ENCODE data around the gene GRM5. TPM values are rescaled to one million over a fixed set of nuclear protein-coding genes. Genes with fewer than 3 reads are reported as not detected.

Gene GRM5
- total RNA-seq, 1 donor from 2014 or later = not detected

DNA sequence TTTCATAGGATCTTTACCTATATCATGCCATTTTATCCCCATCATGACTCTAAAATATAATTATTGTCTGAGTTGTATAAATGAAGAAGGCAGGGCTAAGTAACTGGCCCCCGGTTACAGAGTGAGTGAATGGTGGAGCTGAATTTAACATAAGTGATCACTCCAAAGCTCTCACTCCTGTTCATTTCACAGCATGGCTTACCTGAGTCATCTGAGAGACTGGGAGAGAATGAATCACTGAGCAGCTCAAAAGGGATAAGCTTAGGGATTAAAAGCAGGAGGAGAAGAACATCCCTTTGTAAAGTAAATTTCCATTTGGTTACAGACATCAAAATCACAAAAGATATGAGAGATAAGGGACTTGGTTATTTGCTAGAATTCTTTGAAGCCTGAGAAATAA, 434.3 kb downstream of the GRM5 start:
- no peak overlapping the region for H3K27ac ChIP-seq (ENCODE audit: low read depth, low read length)
- H3K4me1 ChIP-seq (ENCODE audit: control insufficient read depth in 3 of 3, insufficient read depth in 3 of 3, low read length in 3 of 3) = no peaks in the 10 kb centered on the region
- peaks cover 0 to 2% (median 0%) of the 10 kb centered on the region in 3 donors for H3K27me3 ChIP-seq (ENCODE audit: control insufficient read depth in 3 of 3, insufficient read depth in 3 of 3, low read length in 3 of 3)
- H3K36me3 ChIP-seq (ENCODE audit: control insufficient read depth in 3 of 3, insufficient read depth in 3 of 3, low read length in 3 of 3) = no peaks in the 10 kb centered on the region
- no peaks in the 10 kb centered on the region for H3K9me3 ChIP-seq (ENCODE audit: control insufficient read depth in 3 of 3, low read length in 3 of 3)
- H3K9ac ChIP-seq (ENCODE audit: low read depth in 1 of 3, low read length in 3 of 3) = no peak overlapping the region
- H3K4me3 ChIP-seq (ENCODE audit: low read length in 3 of 3) = no peak overlapping the region

DNA sequence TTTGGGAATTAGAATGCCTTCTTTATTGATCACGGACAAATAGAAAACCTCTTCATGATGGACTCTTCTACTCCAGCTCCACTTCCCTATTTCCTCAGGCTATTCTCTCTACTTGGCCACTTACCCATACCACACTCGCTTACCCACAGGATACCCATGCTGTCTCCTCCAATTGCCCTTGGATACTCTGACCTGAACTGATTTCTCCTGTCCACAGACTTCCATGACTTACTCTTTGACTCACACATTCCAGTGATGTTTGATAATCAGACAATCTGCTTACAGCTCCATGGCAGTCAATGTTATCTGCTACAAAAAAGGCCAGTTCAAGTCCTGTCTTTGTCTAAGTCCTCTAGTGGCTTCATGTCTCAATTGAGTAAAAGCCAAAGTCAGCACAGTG, 436.3 kb downstream of the GRM5 start:
- no peaks in the 10 kb centered on the region for H3K36me3 ChIP-seq (ENCODE audit: control insufficient read depth in 3 of 3, insufficient read depth in 3 of 3, low read length in 3 of 3)
- no peak overlapping the region for H3K27ac ChIP-seq (ENCODE audit: low read depth, low read length)
- no peak overlapping the region for H3K4me3 ChIP-seq (ENCODE audit: low read length in 3 of 3)
- H3K4me1 ChIP-seq (ENCODE audit: control insufficient read depth in 3 of 3, insufficient read depth in 3 of 3, low read length in 3 of 3) = no peaks in the 10 kb centered on the region
- H3K27me3 ChIP-seq (ENCODE audit: control insufficient read depth in 3 of 3, insufficient read depth in 3 of 3, low read length in 3 of 3) = peaks cover 0 to 2% (median 0%) of the 10 kb centered on the region in 3 donors
- no peak overlapping the region for H3K9ac ChIP-seq (ENCODE audit: low read depth in 1 of 3, low read length in 3 of 3)
- H3K9me3 ChIP-seq (ENCODE audit: control insufficient read depth in 3 of 3, low read length in 3 of 3) = no peaks in the 10 kb centered on the region

DNA sequence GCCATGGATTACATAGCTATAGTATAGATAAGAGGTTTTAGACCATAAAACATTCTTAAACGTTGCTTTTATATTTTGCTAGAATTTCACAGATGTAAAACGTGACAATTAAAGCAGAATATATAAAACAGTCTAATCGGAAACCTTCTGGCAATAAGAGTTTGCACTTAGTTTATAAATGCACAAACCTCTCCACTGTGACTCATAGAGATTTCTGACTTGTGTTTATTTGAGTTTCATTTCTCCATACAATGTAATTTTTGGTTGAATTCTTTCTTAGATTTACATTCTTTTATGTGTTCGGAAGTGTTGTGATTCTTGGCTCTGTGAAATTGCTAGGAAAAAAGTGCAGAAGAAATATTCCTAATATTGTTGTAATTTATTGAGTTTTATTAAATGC, 439.6 kb downstream of the GRM5 start:
- Histone ChIP-seq H3K9ac (ENCODE audit: low read depth in 1 of 3, low read length in 3 of 3) (no peak overlapping the region), H3K9me3 (ENCODE audit: control insufficient read depth in 3 of 3, low read length in 3 of 3) (no peaks in the 10 kb centered on the region), H3K4me1 (ENCODE audit: control insufficient read depth in 3 of 3, insufficient read depth in 3 of 3, low read length in 3 of 3) (no peaks in the 10 kb centered on the region), H3K36me3 (ENCODE audit: control insufficient read depth in 3 of 3, insufficient read depth in 3 of 3, low read length in 3 of 3) (no peaks in the 10 kb centered on the region), H3K4me3 (ENCODE audit: low read length in 3 of 3) (no peak overlapping the region), H3K27ac (ENCODE audit: low read depth, low read length) (no peak overlapping the region), H3K27me3 (ENCODE audit: control insufficient read depth in 3 of 3, insufficient read depth in 3 of 3, low read length in 3 of 3) (no peaks in the 10 kb centered on the region)

DNA sequence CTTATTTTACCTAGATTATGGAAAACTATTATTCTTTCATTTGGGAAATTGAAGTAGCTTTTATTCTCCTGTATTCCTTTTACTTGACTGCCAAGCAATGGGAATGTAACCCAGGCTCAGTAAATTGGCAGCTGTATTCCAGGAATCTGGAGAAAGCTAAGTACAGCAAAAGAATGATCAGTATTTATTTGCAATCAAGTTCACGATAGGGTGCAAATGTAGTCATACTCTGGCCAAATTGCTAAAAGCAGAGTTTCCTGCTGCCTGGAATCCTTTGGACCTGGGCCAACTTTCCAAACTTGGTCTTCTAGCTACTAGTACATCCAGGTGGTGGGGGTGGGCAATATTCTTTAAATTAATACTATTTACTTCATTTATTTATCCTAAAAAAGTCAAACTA, 442.3 kb downstream of the GRM5 start:
- no peaks in the 10 kb centered on the region for H3K27me3 ChIP-seq (ENCODE audit: control insufficient read depth in 3 of 3, insufficient read depth in 3 of 3, low read length in 3 of 3)
- no peak overlapping the region for H3K9ac ChIP-seq (ENCODE audit: low read depth in 1 of 3, low read length in 3 of 3)
- no peaks in the 10 kb centered on the region for H3K9me3 ChIP-seq (ENCODE audit: control insufficient read depth in 3 of 3, low read length in 3 of 3)
- no peak overlapping the region for H3K4me3 ChIP-seq (ENCODE audit: low read length in 3 of 3)
- H3K4me1 ChIP-seq (ENCODE audit: control insufficient read depth in 3 of 3, insufficient read depth in 3 of 3, low read length in 3 of 3) = no peaks in the 10 kb centered on the region
- no peaks in the 10 kb centered on the region for H3K36me3 ChIP-seq (ENCODE audit: control insufficient read depth in 3 of 3, insufficient read depth in 3 of 3, low read length in 3 of 3)
- H3K27ac ChIP-seq (ENCODE audit: low read depth, low read length) = no peak overlapping the region

DNA sequence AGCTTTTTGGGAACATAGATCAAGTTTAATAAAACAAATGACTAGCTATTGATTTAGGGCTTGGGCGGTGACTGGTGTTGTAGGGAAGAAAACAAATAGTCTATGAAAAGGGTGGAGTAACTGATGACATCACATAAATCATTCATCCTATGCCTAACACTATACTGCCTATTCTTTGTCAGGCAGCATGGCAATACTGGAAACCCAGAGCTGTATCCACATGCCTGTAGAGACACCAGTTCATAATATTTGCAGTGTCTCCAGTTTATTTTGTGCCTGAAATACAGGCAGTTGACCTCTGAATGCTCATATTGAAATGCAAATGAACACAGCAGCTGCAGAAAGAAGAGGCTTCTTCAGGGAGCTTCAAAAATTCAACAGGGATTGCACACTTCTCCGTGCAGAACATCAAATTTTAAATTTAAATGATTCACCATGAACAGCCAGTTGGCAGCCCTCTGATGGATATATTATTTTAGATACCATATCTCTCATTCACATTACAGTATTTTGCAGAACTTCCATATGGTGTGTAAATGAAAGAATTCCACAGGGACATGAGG, 445.1 kb downstream of the GRM5 start:
- no peak overlapping the region for H3K27ac ChIP-seq (ENCODE audit: low read depth, low read length)
- no peaks in the 10 kb centered on the region for H3K27me3 ChIP-seq (ENCODE audit: control insufficient read depth in 3 of 3, insufficient read depth in 3 of 3, low read length in 3 of 3)
- no peak overlapping the region for H3K4me3 ChIP-seq (ENCODE audit: low read length in 3 of 3)
- no peak overlapping the region for H3K9ac ChIP-seq (ENCODE audit: low read depth in 1 of 3, low read length in 3 of 3)
- H3K9me3 ChIP-seq (ENCODE audit: control insufficient read depth in 3 of 3, low read length in 3 of 3) = no peaks in the 10 kb centered on the region
- no peaks in the 10 kb centered on the region for H3K4me1 ChIP-seq (ENCODE audit: control insufficient read depth in 3 of 3, insufficient read depth in 3 of 3, low read length in 3 of 3)
- no peaks in the 10 kb centered on the region for H3K36me3 ChIP-seq (ENCODE audit: control insufficient read depth in 3 of 3, insufficient read depth in 3 of 3, low read length in 3 of 3)

DNA sequence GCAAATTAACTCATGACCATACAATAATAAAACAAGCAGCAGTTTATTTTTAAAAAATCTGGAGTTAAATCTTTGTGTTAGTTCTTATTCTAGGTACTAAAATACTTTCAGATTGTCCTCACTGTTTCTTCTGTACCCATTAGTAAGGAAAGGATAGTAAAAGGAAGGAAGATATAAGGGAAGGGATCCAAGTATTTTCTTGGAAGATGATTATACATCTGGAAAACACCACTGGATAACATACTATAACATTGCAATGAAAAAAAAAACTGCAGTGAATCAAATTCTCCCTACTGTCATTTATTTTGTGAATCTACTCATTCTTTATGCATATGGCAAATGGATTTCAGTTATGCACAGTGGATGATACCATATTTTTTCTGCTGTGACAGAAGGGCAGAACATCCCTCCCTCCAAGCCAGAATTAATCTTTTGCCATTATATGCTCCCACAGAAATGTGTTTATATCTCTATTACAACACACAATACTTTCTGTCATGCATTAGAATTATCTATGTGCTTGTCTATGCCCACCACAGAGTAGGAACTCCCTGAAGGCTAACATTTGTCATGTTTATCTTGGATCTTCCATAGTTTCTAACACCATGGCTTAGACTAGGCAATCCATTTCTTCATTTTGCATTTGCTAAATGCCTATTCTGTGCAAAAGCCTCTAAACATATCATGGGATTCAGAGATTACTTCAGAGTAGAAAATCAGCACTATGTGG, 446.0 kb downstream of the GRM5 start:
- H3K9ac ChIP-seq (ENCODE audit: low read depth in 1 of 3, low read length in 3 of 3) = no peak overlapping the region
- H3K27me3 ChIP-seq (ENCODE audit: control insufficient read depth in 3 of 3, insufficient read depth in 3 of 3, low read length in 3 of 3) = no peaks in the 10 kb centered on the region
- no peak overlapping the region for H3K4me3 ChIP-seq (ENCODE audit: low read length in 3 of 3)
- H3K9me3 ChIP-seq (ENCODE audit: control insufficient read depth in 3 of 3, low read length in 3 of 3) = no peaks in the 10 kb centered on the region
- H3K27ac ChIP-seq (ENCODE audit: low read depth, low read length) = no peak overlapping the region
- no peaks in the 10 kb centered on the region for H3K4me1 ChIP-seq (ENCODE audit: control insufficient read depth in 3 of 3, insufficient read depth in 3 of 3, low read length in 3 of 3)
- H3K36me3 ChIP-seq (ENCODE audit: control insufficient read depth in 3 of 3, insufficient read depth in 3 of 3, low read length in 3 of 3) = no peaks in the 10 kb centered on the region

DNA sequence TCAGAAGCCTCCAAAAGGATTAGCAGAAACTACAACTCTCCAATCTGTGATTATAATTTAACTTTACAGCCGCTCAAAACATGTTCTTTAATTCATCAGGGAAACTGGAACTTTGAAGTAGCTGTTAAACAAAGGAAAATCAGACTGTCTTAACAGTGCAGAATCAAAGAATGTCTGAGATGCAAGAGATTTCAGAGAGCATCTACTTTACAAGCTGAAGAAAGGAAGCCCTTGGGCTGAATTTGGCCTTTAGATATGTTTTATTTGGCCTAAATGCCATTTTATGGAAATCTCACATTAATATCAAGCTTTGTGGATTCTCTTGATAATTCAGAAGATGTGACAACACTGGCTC, 446.7 kb downstream of the GRM5 start:
- no peaks in the 10 kb centered on the region for H3K36me3 ChIP-seq (ENCODE audit: control insufficient read depth in 3 of 3, insufficient read depth in 3 of 3, low read length in 3 of 3)
- H3K9me3 ChIP-seq (ENCODE audit: control insufficient read depth in 3 of 3, low read length in 3 of 3) = no peaks in the 10 kb centered on the region
- no peaks in the 10 kb centered on the region for H3K27me3 ChIP-seq (ENCODE audit: control insufficient read depth in 3 of 3, insufficient read depth in 3 of 3, low read length in 3 of 3)
- H3K4me3 ChIP-seq (ENCODE audit: low read length in 3 of 3) = no peak overlapping the region
- no peaks in the 10 kb centered on the region for H3K4me1 ChIP-seq (ENCODE audit: control insufficient read depth in 3 of 3, insufficient read depth in 3 of 3, low read length in 3 of 3)
- H3K27ac ChIP-seq (ENCODE audit: low read depth, low read length) = no peak overlapping the region
- no peak overlapping the region for H3K9ac ChIP-seq (ENCODE audit: low read depth in 1 of 3, low read length in 3 of 3)

DNA sequence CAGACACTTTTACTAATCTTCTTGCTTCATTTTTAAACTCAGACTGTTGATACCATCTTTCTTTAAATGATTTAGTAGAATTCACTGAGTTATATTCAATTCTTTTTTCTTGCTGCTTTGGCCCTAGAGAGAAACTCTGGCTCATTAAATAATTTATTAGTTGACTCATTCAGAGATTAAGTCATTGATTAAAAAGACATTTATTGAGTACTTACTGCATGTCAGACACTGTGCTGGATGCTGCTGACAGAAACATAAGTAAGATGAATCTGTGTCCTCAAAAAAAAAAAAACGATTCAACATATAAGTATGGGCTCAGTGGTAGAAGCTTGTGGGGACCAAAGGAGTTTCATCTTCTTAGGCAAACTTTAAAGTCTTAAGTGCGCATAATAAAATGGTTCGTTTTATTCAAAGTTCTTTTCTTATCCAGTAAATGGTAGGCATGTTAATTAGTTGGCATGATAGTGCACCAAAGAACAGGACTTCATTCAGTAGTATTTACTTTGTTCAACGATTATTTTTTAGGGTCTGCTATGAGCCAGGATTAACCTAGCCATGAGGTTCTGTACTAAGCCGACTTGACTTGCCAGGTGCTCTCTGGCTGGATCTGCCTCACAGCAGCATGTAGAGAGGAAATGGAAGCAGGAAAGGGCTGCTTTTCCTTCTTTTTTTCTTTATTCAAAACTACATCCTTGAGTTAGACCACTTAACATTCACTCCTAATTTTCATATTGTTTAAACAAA, 447.3 kb downstream of the GRM5 start:
- H3K4me1 ChIP-seq (ENCODE audit: control insufficient read depth in 3 of 3, insufficient read depth in 3 of 3, low read length in 3 of 3) = no peaks in the 10 kb centered on the region
- H3K9ac ChIP-seq (ENCODE audit: low read depth in 1 of 3, low read length in 3 of 3) = no peak overlapping the region
- H3K27ac ChIP-seq (ENCODE audit: low read depth, low read length) = no peak overlapping the region
- H3K36me3 ChIP-seq (ENCODE audit: control insufficient read depth in 3 of 3, insufficient read depth in 3 of 3, low read length in 3 of 3) = no peaks in the 10 kb centered on the region
- no peaks in the 10 kb centered on the region for H3K27me3 ChIP-seq (ENCODE audit: control insufficient read depth in 3 of 3, insufficient read depth in 3 of 3, low read length in 3 of 3)
- H3K4me3 ChIP-seq (ENCODE audit: low read length in 3 of 3) = no peak overlapping the region
- H3K9me3 ChIP-seq (ENCODE audit: control insufficient read depth in 3 of 3, low read length in 3 of 3) = no peaks in the 10 kb centered on the region

DNA sequence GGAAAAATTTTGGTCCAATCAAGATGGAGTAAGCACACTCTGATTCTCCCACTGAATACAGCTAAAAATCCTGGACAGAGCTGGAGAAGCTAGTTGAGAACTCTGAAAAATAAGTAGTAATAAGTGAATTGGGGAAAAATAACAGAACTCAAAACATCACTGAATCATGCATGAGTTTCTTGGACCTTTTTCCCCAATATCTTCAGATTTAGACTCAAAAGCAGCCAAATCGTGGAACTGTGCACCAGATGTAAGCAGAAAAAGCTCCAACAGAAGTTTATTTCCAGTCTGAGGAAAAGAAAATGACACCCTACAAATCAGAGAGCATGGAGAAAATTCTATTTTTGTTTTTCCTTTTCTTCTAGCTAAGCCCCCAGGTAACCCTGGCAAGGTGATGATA, 448.6 kb downstream of the GRM5 start:
- no peaks in the 10 kb centered on the region for H3K36me3 ChIP-seq (ENCODE audit: control insufficient read depth in 3 of 3, insufficient read depth in 3 of 3, low read length in 3 of 3)
- H3K9ac ChIP-seq (ENCODE audit: low read depth in 1 of 3, low read length in 3 of 3) = no peak overlapping the region
- no peaks in the 10 kb centered on the region for H3K4me1 ChIP-seq (ENCODE audit: control insufficient read depth in 3 of 3, insufficient read depth in 3 of 3, low read length in 3 of 3)
- no peaks in the 10 kb centered on the region for H3K9me3 ChIP-seq (ENCODE audit: control insufficient read depth in 3 of 3, low read length in 3 of 3)
- H3K27me3 ChIP-seq (ENCODE audit: control insufficient read depth in 3 of 3, insufficient read depth in 3 of 3, low read length in 3 of 3) = no peaks in the 10 kb centered on the region
- no peak overlapping the region for H3K4me3 ChIP-seq (ENCODE audit: low read length in 3 of 3)
- no peak overlapping the region for H3K27ac ChIP-seq (ENCODE audit: low read depth, low read length)

DNA sequence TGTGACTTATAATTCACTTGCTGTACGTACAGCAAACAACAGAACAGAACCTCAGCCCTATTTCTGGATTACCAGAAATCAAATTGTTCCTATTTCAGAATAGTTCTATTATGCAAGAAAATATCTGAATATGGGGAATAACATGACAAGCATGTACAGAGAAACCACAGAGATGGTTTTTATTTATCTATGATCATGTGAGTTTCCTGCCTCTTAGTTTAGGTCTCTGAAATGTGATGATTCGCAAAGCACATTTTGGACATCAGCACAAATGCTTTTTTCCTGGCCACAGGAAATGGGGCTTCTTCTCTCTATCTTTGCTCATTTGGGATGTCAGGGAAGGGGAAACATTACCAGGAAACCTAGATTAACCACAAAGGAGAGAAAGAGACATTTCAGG, 461.5 kb downstream of the GRM5 start:
- Histone ChIP-seq H3K4me1 (ENCODE audit: control insufficient read depth in 3 of 3, insufficient read depth in 3 of 3, low read length in 3 of 3) (no peaks in the 10 kb centered on the region), H3K27me3 (ENCODE audit: control insufficient read depth in 3 of 3, insufficient read depth in 3 of 3, low read length in 3 of 3) (no peaks in the 10 kb centered on the region), H3K4me3 (ENCODE audit: low read length in 3 of 3) (no peak overlapping the region), H3K27ac (ENCODE audit: low read depth, low read length) (no peak overlapping the region), H3K9ac (ENCODE audit: low read depth in 1 of 3, low read length in 3 of 3) (no peak overlapping the region), H3K36me3 (ENCODE audit: control insufficient read depth in 3 of 3, insufficient read depth in 3 of 3, low read length in 3 of 3) (no peaks in the 10 kb centered on the region), H3K9me3 (ENCODE audit: control insufficient read depth in 3 of 3, low read length in 3 of 3) (no peaks in the 10 kb centered on the region)
